MM.1S (cell line): ENCODE results near the gene MAGEB5.

Source experiments
- DNase-seq: peaks from one replicate; pipeline ENCODE4 v3.0.0-alpha.2; 2015
- H2AFZ ChIP-seq: fragments of 300-600 bp; sonication (generic); 2 replicates; pipeline ENCODE4 v1.6.0; 2016; ENCODE audit warnings: antibody characterized with exemption, low read length
- H3F3A ChIP-seq: fragments of 300-600 bp; sonication (generic); 2 replicates; pipeline ENCODE4 v1.6.1; 2016; ENCODE audit warnings: mild to moderate bottlenecking, antibody characterized with exemption, low read length, moderate library complexity, mixed read lengths; ENCODE audit not compliant: insufficient read depth
- H3K27ac ChIP-seq: fragments of 300-600 bp; sonication (generic); 2 replicates; pipeline ENCODE4 v1.5.1; 2016; ENCODE audit warnings: mild to moderate bottlenecking, low read length
- H3K27me3 ChIP-seq: fragments of 300-600 bp; sonication (generic); replicated peaks from 2 replicates; pipeline ENCODE4 v1.6.0; 2016; ENCODE audit warnings: low read length; ENCODE audit not compliant: insufficient read depth
- H3K36me3 ChIP-seq: fragments of 300-600 bp; sonication (generic); replicated peaks from 2 replicates; pipeline ENCODE4 v1.6.1; 2016; ENCODE audit warnings: mild to moderate bottlenecking, low read length, mixed read lengths; ENCODE audit not compliant: insufficient read depth
- H3K4me1 ChIP-seq: fragments of 300-600 bp; sonication (generic); 2 replicates; pipeline ENCODE4 v1.6.1; 2016; ENCODE audit warnings: low read length, mixed read lengths
- H3K4me2 ChIP-seq: fragments of 300-600 bp; sonication (generic); 2 replicates; pipeline ENCODE4 v1.6.0; 2016; ENCODE audit warnings: low read depth, low read length
- H3K4me3 ChIP-seq: fragments of 300-600 bp; sonication (generic); 2 replicates; pipeline ENCODE4 v1.5.1; 2016; ENCODE audit warnings: low read length, mixed read lengths
- H3K79me2 ChIP-seq: fragments of 300-600 bp; sonication (generic); 2 replicates; pipeline ENCODE4 v1.6.1; 2016; ENCODE audit warnings: mixed run types, low read length, mixed read lengths
- H3K9ac ChIP-seq: fragments of 300-600 bp; sonication (generic); 2 replicates; pipeline ENCODE4 v1.6.1; 2016; ENCODE audit warnings: low read length, mixed read lengths
- H3K9me2 ChIP-seq: fragments of 300-600 bp; sonication (generic); replicated peaks from 2 replicates; pipeline ENCODE4 v1.6.1; 2016; ENCODE audit warnings: mild to moderate bottlenecking, low read length, mixed read lengths; ENCODE audit not compliant: insufficient read depth
- H3K9me3 ChIP-seq: fragments of 300-600 bp; sonication (generic); replicated peaks from 2 replicates; pipeline ENCODE4 v1.6.1; 2016; ENCODE audit warnings: mild to moderate bottlenecking, low read length, mixed read lengths; ENCODE audit not compliant: insufficient read depth
- H4K20me1 ChIP-seq: fragments of 300-600 bp; sonication (generic); 2 replicates; pipeline ENCODE4 v1.6.1; 2016; ENCODE audit warnings: mild to moderate bottlenecking, low read length, moderate library complexity, mixed read lengths; ENCODE audit not compliant: insufficient read depth
- EZH2 ChIP-seq: fragments of 300-600 bp; sonication (generic); optimal IDR thresholded peaks from 2 replicates; pipeline ENCODE3; 2017; ENCODE audit warnings: low read depth, mild to moderate bottlenecking, antibody characterized with exemption, low read length, mixed read lengths
- EZH2phosphoT487 ChIP-seq: fragments of 300-600 bp; sonication (generic); IDR thresholded peaks from 2 replicates; pipeline ENCODE4 v1.6.1; 2018; ENCODE audit warnings: antibody characterized with exemption, low read length
- TF ChIP-seq, protein P1 (sequence below): fragments of 300-600 bp; sonication (generic); IDR thresholded peaks from 2 replicates; pipeline ENCODE4 v1.5.1; 2016; ENCODE audit warnings: antibody characterized with exemption, low read length, mixed read lengths

MAGEB5 gene

DNA sequence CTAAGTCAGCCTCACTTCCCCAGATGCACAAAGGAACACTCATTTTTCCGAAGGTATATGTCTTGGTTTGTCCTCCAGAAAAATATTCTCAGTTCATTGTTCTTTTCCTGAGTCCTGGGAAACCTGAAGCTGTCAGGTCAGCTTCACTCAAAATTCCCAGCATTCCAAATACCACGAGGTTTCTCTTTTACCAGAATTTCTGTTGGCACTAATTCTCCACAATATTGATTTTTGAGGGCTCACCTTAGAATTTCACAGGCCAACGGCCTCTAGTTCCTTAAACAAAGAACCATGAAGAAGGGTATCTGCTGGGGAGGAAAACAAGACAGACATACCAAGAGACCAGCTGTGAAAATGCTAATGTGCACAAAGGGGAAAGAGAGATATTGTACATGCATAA lies 8.0 kb upstream of the MAGEB5 start:
- Histone ChIP-seq H3K79me2 (no peaks in the 10 kb centered on the region), H3K4me2 (no peak overlapping the region), H4K20me1 (no peaks in the 10 kb centered on the region), H3K36me3 (no peaks in the 10 kb centered on the region), H3K9me3 (no peaks in the 10 kb centered on the region), H3K4me3 (no peak overlapping the region), H3K27me3 (no peaks in the 10 kb centered on the region), H3K27ac (no peak overlapping the region), H2AFZ (no peak overlapping the region), H3F3A (no peaks in the 10 kb centered on the region), H3K9ac (no peak overlapping the region), H3K4me1 (no peaks in the 10 kb centered on the region), H3K9me2 (no peaks in the 10 kb centered on the region)
- DNase-seq: no peak
- TF ChIP-seq EZH2phosphoT487: no peak

DNA sequence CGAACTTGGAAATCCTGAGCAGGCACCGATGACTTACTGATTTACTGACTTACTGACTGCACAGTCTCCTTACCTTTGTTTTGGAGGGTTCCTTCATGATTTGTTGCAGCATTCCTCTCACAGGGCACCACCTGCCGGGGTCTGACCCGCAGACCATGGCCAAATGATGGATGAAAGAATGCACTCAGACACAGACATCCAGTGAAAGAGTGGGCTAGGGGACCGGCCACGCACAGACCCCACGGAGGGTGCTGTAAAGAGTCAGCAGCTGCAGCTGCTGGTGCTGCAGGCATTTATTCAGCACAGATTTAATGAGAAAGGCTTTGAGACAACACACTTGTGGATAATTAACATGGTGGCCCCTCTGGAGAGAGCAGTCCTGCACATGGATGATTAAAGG lies 3.4 kb downstream of the MAGEB5 start:
- Histone ChIP-seq H2AFZ (no peak overlapping the region), H3K9me3 (no peaks in the 10 kb centered on the region)
- TF ChIP-seq EZH2phosphoT487: no peak
- TF ChIP-seq EZH2: no peak
- TF ChIP-seq, protein P1, sequence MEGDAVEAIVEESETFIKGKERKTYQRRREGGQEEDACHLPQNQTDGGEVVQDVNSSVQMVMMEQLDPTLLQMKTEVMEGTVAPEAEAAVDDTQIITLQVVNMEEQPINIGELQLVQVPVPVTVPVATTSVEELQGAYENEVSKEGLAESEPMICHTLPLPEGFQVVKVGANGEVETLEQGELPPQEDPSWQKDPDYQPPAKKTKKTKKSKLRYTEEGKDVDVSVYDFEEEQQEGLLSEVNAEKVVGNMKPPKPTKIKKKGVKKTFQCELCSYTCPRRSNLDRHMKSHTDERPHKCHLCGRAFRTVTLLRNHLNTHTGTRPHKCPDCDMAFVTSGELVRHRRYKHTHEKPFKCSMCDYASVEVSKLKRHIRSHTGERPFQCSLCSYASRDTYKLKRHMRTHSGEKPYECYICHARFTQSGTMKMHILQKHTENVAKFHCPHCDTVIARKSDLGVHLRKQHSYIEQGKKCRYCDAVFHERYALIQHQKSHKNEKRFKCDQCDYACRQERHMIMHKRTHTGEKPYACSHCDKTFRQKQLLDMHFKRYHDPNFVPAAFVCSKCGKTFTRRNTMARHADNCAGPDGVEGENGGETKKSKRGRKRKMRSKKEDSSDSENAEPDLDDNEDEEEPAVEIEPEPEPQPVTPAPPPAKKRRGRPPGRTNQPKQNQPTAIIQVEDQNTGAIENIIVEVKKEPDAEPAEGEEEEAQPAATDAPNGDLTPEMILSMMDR: no peak

DNA sequence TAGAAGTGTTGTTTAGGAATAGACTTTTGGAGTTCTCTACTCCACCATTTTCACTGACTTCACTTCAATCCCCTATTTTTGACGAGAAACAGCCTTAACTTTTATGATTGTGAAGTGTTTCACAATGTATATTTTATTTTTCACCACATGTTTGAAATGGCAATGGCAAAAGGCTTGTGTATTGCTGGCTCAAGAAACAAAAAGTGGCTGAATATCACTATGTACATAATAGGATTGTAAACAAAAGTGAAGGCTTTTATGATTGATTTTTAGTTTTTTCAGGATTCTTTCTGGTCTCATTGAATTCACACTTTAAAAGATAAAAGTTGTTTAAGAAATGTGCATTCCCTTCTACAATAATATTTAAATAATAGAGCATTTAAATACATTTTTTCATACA lies 18.2 kb downstream of the MAGEB5 start:
- H3K4me3 ChIP-seq: no peak overlapping the region
- no peaks in the 10 kb centered on the region for H3K9me2 ChIP-seq
- no peak overlapping the region for H3K27ac ChIP-seq
- H3K36me3 ChIP-seq: no peaks in the 10 kb centered on the region
- no peak overlapping the region for H2AFZ ChIP-seq
- H3K4me1 ChIP-seq: no peaks in the 10 kb centered on the region
- H3K4me2 ChIP-seq: no peak overlapping the region
- H3K9me3 ChIP-seq: no peaks in the 10 kb centered on the region
- H4K20me1 ChIP-seq: no peaks in the 10 kb centered on the region
- TF ChIP-seq EZH2phosphoT487: no peak
- no peak for TF ChIP-seq EZH2
- TF ChIP-seq, protein P1: no peak
- no peaks in the 10 kb centered on the region for H3F3A ChIP-seq
- no peak for DNase-seq
- H3K79me2 ChIP-seq: no peaks in the 10 kb centered on the region
- H3K27me3 ChIP-seq: no peaks in the 10 kb centered on the region
- no peak overlapping the region for H3K9ac ChIP-seq

More for the DNA sequence above, 3.4 kb downstream of the MAGEB5 start:
- H3K79me2 ChIP-seq: no peaks in the 10 kb centered on the region
- H3K4me2 ChIP-seq: no peak overlapping the region
- no peaks in the 10 kb centered on the region for H3K27me3 ChIP-seq
- H3K9ac ChIP-seq: no peak overlapping the region
- DNase-seq: no peak
- H3K9me2 ChIP-seq: no peaks in the 10 kb centered on the region
- no peak overlapping the region for H3K4me3 ChIP-seq
- no peaks in the 10 kb centered on the region for H3F3A ChIP-seq
- H3K27ac ChIP-seq: no peak overlapping the region
- H3K36me3 ChIP-seq: no peaks in the 10 kb centered on the region
- H3K4me1 ChIP-seq: no peaks in the 10 kb centered on the region
- no peaks in the 10 kb centered on the region for H4K20me1 ChIP-seq

DNA sequence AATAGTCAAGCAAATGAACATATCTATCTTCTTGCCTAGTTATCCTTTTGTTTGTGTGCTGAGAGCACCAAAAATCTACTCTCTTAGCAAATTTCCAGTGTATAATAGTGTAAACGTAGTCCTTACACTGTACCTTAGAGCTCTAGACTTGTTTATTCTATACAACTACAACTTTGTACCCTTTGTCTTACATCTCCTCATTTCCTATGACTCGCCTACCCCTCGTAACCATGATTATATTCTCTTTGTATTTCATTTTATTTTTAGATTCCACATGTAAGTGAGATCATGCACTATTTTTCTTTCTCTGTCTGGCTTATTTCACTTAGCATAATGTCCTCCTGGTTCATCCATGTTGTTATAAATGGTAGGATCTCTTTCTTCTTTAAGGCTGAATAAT lies 37.6 kb downstream of the MAGEB5 start:
- Histone ChIP-seq H3K27me3 (no peaks in the 10 kb centered on the region), H3K4me1 (no peaks in the 10 kb centered on the region), H2AFZ (no peak overlapping the region), H3K79me2 (no peaks in the 10 kb centered on the region), H3K4me2 (no peak overlapping the region), H3K27ac (no peak overlapping the region), H3K9ac (no peak overlapping the region), H3K9me2 (no peaks in the 10 kb centered on the region), H4K20me1 (no peaks in the 10 kb centered on the region), H3K4me3 (no peak overlapping the region), H3F3A (no peaks in the 10 kb centered on the region), H3K36me3 (no peaks in the 10 kb centered on the region), H3K9me3 (no peaks in the 10 kb centered on the region)
- no peak for TF ChIP-seq EZH2phosphoT487
- TF ChIP-seq, protein P1: no peak
- TF ChIP-seq EZH2: no peak
- no peak for DNase-seq
